ENCODE results near the gene FAM47E. TPM values are rescaled to one million over a fixed set of nuclear protein-coding genes. Genes with fewer than 3 reads are reported as not detected.

FAM47E gene
- total and polyA plus RNA-seq, 2 of the 13 experiments (the other 11 are each of a cell fraction or from before 2014, with no cell fraction given) = 0.33 to 0.66 TPM

GRCh38 chr4:76212851-76213414 is 38.6 kb upstream of the FAM47E start (continued):
- TF ChIP-seq ZNF75D (CRISPR knock-in tag; IDR thresholded peaks at IDR 0.05; ENCODE audit: borderline replicate concordance) (no peak), CBFB (CRISPR knock-in tag; IDR thresholded peaks at IDR 0.05) (no peak), ZNF207 (IDR thresholded peaks at IDR 0.05; ENCODE audit: borderline replicate concordance) (no peak), ZNF646 (CRISPR knock-in tag; IDR thresholded peaks at IDR 0.05) (peak; percentile 51; the same call in 1 of the 2 replicates), SSRP1 (CRISPR knock-in tag; IDR thresholded peaks at IDR 0.05) (no peak), MTF2 (CRISPR knock-in tag; IDR thresholded peaks at IDR 0.05; ENCODE audit: borderline replicate concordance) (no peak), ERF (CRISPR knock-in tag; IDR thresholded peaks at IDR 0.05) (no peak), GATAD2A (CRISPR knock-in tag; IDR thresholded peaks at IDR 0.05) (no peak), KAT2B (IDR thresholded peaks at IDR 0.05; ENCODE audit: borderline replicate concordance, low read depth, low read length) (no peak), GABPA (IDR thresholded peaks at IDR 0.05; ENCODE audit: low read depth, low read length) (no peak), GABPA (CRISPR knock-in tag; IDR thresholded peaks at IDR 0.05; ENCODE audit: low read depth) (no peak), ZNF407 (CRISPR knock-in tag; IDR thresholded peaks at IDR 0.05; ENCODE audit: not compliant biosample characterization) (peak; percentile 26), ARID2 (CRISPR knock-in tag; IDR thresholded peaks at IDR 0.05; ENCODE audit: borderline replicate concordance) (no peak), ZFP90 (CRISPR knock-in tag; IDR thresholded peaks at IDR 0.05; ENCODE audit: borderline replicate concordance) (0 out of 2 replicates have a peak, but pooled peaks have one; percentile 29), ZNF337 (CRISPR knock-in tag; IDR thresholded peaks at IDR 0.05; ENCODE audit: borderline replicate concordance, low read depth) (no peak), ZNF253 (CRISPR knock-in tag; IDR thresholded peaks at IDR 0.05; ENCODE audit: borderline replicate concordance) (no peak), ZSCAN22 (CRISPR knock-in tag; IDR thresholded peaks at IDR 0.05) (peak; percentile 63; the same call in 1 of the 2 replicates)
